Calu3 (cell line): ENCODE data around the gene SNRPD2. TPM values are rescaled to one million over a fixed set of nuclear protein-coding genes. Genes with fewer than 3 reads are reported as not detected.

Source experiments
- BruUV-seq: library from RNA; stranded (reverse); fragments of 400-500 nt; replicated peaks from 2 replicates; lab custom pipeline; 2021; lab: Mats Ljungman, UMichigan
- CTCF ChIA-PET: fragments of 300-600 bp; sonication (Branson Sonifier 250); formaldehyde crosslinking; loops from one replicate; lab custom pipeline; 2022; ENCODE audit warnings: antibody characterized with exemption; lab: Charles Lee
- DNase-seq: peaks from one replicate; pipeline ENCODE4 v3.0.0; 2022
- H3K27ac Mint-ChIP-seq: one replicate; pipeline ENCODE4 v1.8.0; 2022; ENCODE audit warnings: mixed read lengths; ENCODE audit not compliant: unreplicated experiment
- H3K27me3 Mint-ChIP-seq: one replicate; pipeline ENCODE4 v1.8.0; 2022; ENCODE audit warnings: mixed read lengths; ENCODE audit not compliant: unreplicated experiment
- H3K36me3 Mint-ChIP-seq: one replicate; pipeline ENCODE4 v1.8.0; 2022; ENCODE audit warnings: mild to moderate bottlenecking, moderate library complexity, mixed read lengths; ENCODE audit not compliant: insufficient read depth, unreplicated experiment
- H3K4me1 Mint-ChIP-seq: one replicate; pipeline ENCODE4 v1.8.0; 2022; ENCODE audit warnings: mild to moderate bottlenecking, low read depth, mixed read lengths; ENCODE audit not compliant: unreplicated experiment
- H3K4me3 Mint-ChIP-seq: one replicate; pipeline ENCODE4 v1.8.0; 2022; ENCODE audit warnings: mild to moderate bottlenecking, low read depth, moderate library complexity, mixed read lengths; ENCODE audit not compliant: unreplicated experiment
- H3K9me3 Mint-ChIP-seq: one replicate; pipeline ENCODE4 v1.8.0; 2022; ENCODE audit warnings: low read depth, mixed read lengths; ENCODE audit not compliant: unreplicated experiment
- intact Hi-C: fragments of 100-400 bp; cut with micrococcal nuclease; formaldehyde crosslinking; loops from one replicate; pipeline ENCODE4 v1.10.0; 2022; ENCODE audit not compliant: unreplicated experiment
- total RNA-seq: library from RNA; stranded (reverse); gene quantifications from 2 replicates; pipeline ENCODE4 v1.2.3, GENCODE V29; 2022
- TF ChIP-seq, protein P1 (sequence below): fragments of 200-600 bp; IDR thresholded peaks from one replicate; pipeline ENCODE4 v1.8.0; 2022; ENCODE audit warnings: antibody characterized with exemption; ENCODE audit not compliant: unreplicated experiment

Gene SNRPD2
- total RNA-seq, 1 experiment from 2014 or later, result 663 TPM

DNA sequence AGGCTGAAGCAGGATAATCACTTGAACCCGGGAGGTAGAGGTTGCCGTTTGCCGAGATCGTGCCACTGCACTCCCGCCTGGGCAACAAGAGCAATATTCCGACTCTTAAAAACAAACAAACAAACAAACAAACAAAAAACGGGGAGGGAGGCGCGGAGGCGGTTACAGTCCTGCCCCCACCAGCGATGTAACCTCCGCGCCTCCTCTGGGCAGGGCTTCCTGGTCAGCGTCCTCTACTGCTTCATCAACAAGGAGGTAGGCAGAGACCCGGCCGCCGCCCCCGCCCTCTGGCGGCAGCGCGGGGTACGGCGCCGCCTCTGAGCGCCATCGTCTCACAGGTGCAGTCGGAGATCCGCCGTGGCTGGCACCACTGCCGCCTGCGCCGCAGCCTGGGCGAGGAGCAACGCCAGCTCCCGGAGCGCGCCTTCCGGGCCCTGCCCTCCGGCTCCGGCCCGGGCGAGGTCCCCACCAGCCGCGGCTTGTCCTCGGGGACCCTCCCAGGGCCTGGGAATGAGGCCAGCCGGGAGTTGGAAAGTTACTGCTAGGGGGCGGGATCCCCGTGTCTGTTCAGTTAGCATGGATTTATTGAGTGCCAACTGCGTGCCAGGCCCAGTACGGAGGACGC, 10.2 kb downstream of the SNRPD2 start:
- Mint-ChIP-seq H3K27ac (peak overlapping the region; percentile 11), H3K9me3 (no peaks in the 10 kb centered on the region), H3K36me3 (peaks cover 74% of the 10 kb centered on the region), H3K27me3 (no peaks in the 10 kb centered on the region), H3K4me3 (peak overlapping the region; percentile 73), H3K4me1 (peaks cover 8% of the 10 kb centered on the region)
- intact Hi-C loops, result no loop called here
- CTCF ChIA-PET, result interaction anchor here (0.7 to 2.5 kb wide), 5 partner anchors 9 to 39 kb away, joined by 3 to 17 read pairs (median 3); partner anchors contain the start of genes GIPR, QPCTL and SNRPD2
- TF ChIP-seq, protein P1, sequence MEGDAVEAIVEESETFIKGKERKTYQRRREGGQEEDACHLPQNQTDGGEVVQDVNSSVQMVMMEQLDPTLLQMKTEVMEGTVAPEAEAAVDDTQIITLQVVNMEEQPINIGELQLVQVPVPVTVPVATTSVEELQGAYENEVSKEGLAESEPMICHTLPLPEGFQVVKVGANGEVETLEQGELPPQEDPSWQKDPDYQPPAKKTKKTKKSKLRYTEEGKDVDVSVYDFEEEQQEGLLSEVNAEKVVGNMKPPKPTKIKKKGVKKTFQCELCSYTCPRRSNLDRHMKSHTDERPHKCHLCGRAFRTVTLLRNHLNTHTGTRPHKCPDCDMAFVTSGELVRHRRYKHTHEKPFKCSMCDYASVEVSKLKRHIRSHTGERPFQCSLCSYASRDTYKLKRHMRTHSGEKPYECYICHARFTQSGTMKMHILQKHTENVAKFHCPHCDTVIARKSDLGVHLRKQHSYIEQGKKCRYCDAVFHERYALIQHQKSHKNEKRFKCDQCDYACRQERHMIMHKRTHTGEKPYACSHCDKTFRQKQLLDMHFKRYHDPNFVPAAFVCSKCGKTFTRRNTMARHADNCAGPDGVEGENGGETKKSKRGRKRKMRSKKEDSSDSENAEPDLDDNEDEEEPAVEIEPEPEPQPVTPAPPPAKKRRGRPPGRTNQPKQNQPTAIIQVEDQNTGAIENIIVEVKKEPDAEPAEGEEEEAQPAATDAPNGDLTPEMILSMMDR, result peak; percentile 99
- peak; percentile 96 for DNase-seq
- no TSS peak for BruUV-seq

DNA sequence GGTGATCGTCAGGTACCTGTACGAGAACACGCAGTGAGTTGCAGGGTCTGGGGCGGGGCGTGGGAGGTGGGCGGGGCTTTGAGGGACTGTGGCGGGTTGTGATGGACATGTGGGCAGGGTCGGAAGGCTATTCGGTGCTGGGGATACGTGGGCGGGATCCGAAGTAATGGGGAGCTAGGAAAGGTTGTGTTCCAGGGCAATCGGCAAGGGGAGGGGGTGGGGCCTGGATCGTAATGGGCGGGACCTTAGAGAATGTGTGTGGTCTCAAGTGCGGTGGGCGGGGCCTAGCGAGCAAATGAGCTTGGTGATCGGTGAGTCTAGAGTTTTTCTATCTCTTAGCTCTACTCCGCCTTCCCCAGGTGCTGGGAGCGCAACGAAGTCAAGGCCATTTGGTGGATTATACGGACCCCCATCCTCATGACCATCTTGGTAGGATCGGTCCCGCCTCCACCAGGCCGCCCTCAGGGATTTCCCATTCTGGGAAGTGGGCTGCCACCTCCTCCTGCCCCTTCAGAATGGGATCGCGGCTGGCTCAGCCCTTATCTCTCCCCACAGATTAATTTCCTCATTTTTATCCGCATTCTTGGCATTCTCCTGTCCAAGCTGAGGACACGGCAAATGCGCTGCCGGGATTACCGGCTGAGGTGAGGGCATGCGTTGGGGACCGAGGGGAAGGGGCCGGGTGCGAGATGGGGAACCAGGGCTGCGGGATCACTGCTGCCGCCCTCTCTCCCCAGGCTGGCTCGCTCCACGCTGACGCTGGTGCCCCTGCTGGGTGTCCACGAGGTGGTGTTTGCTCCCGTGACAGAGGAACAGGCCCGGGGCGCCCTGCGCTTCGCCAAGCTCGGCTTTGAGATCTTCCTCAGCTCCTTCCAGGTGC, 14.2 kb downstream of the SNRPD2 start:
- Mint-ChIP-seq H3K27me3 (no peaks in the 10 kb centered on the region), H3K4me1 (peaks cover 8% of the 10 kb centered on the region), H3K4me3 (peak overlapping the region; percentile 74), H3K27ac (peak overlapping the region; percentile 75), H3K36me3 (peaks cover 39% of the 10 kb centered on the region), H3K9me3 (no peaks in the 10 kb centered on the region)
- TF ChIP-seq, protein P1, result peak; percentile 55
- intact Hi-C loops, result no loop called here
- CTCF ChIA-PET, result interaction anchor here (0.6 to 3.1 kb wide), 21 partner anchors 9 to 1624 kb away, joined by 3 to 43 read pairs (median 5); partner anchors contain the start of genes EML2, GIPR, QPCTL and SIX5
- no TSS peak for BruUV-seq
- peak; percentile 98 for DNase-seq

DNA sequence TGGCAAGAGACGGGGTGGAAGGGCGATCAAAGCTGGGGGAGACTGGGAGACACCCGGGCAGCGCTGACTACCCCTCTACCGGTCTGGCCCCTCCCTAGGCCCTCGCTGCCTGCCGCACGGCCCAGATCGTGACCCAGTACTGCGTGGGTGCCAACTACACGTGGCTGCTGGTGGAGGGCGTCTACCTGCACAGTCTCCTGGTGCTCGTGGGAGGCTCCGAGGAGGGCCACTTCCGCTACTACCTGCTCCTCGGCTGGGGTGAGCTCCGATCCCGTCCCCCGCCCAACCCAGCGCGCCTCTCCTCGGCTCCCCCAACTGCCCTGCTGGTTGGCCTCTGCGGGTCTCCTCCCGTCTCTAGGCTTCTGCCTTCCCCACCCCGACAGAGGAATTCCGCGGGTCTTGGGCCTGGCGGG, 14.9 kb downstream of the SNRPD2 start:
- peak overlapping the region; percentile 74 for H3K4me3 Mint-ChIP-seq

DNA sequence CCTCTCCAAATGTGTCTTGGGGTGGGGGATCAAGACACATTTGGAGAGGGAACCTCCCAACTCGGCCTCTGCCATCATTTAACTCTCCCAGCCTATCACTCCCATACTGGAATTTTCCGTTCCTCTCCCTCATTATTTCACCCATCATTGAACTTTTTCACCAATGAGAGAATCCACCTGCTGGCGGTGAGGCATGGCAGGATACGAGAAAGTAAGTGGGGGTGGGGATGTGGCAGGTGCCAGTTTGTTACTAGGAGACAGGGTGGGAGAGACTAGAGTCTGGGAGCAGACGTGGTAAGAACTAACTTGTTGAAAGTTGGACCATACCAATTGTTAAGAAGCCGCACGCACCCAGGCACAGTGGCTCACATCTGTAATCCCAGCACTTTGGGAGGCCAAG, 16.8 kb downstream of the SNRPD2 start:
- no peak for DNase-seq
- H3K4me1 Mint-ChIP-seq, result peaks cover 5% of the 10 kb centered on the region
- TF ChIP-seq, protein P1, result no peak
- H3K36me3 Mint-ChIP-seq, result peaks cover 42% of the 10 kb centered on the region
- intact Hi-C loops, result no loop called here
- H3K9me3 Mint-ChIP-seq, result no peaks in the 10 kb centered on the region
- H3K27ac Mint-ChIP-seq, result no peak overlapping the region
- peaks cover 8% of the 10 kb centered on the region for H3K27me3 Mint-ChIP-seq
- CTCF ChIA-PET, result interaction anchor here (1.3 kb wide), 1 partner anchor 32 kb away, joined by 4 read pairs; no protein-coding TSS in a partner anchor
- H3K4me3 Mint-ChIP-seq, result no peak overlapping the region
- BruUV-seq, result no TSS peak

More for the DNA sequence above, 14.9 kb downstream of the SNRPD2 start:
- CTCF ChIA-PET, result interaction anchor here (0.6 to 3.1 kb wide), 19 partner anchors 8 to 1625 kb away, joined by 3 to 43 read pairs (median 5); partner anchors contain the start of genes EML2, GIPR, QPCTL and SIX5
- no TSS peak for BruUV-seq
- H3K36me3 Mint-ChIP-seq, result peaks cover 35% of the 10 kb centered on the region
- TF ChIP-seq, protein P1, result no peak
- H3K27ac Mint-ChIP-seq, result peak overlapping the region; percentile 75
- H3K4me1 Mint-ChIP-seq, result peaks cover 4% of the 10 kb centered on the region
- no peaks in the 10 kb centered on the region for H3K9me3 Mint-ChIP-seq
- intact Hi-C loops, result no loop called here
- H3K27me3 Mint-ChIP-seq, result no peaks in the 10 kb centered on the region
- peak; percentile 52 for DNase-seq
